Measurements from ENCODE around the gene ZBTB24.

DNA sequence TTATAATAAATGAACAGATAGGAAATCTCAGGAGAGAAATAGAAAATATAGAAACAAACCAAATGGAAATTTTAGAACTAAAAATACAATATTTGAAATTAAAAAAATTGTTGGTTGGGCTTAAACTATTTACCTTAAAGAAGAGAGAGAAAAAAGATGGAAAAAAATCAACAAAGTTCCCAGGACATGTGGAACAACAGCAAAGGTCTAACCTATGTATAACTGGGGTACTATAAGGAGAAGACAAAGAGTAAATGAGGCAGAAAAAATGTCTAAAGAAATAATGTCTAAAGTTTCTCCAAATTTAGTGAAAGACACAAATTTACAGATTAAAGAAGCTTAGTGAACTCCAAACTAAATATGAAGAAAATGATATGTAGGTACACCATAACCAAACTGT lies 41.1 kb upstream of the ZBTB24 start:
- TF ChIP-seq, protein P1, sequence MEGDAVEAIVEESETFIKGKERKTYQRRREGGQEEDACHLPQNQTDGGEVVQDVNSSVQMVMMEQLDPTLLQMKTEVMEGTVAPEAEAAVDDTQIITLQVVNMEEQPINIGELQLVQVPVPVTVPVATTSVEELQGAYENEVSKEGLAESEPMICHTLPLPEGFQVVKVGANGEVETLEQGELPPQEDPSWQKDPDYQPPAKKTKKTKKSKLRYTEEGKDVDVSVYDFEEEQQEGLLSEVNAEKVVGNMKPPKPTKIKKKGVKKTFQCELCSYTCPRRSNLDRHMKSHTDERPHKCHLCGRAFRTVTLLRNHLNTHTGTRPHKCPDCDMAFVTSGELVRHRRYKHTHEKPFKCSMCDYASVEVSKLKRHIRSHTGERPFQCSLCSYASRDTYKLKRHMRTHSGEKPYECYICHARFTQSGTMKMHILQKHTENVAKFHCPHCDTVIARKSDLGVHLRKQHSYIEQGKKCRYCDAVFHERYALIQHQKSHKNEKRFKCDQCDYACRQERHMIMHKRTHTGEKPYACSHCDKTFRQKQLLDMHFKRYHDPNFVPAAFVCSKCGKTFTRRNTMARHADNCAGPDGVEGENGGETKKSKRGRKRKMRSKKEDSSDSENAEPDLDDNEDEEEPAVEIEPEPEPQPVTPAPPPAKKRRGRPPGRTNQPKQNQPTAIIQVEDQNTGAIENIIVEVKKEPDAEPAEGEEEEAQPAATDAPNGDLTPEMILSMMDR (IDR thresholded peaks at IDR 0.05), result no peak
- TF ChIP-seq POLR2A (IDR thresholded peaks at IDR 0.05) (no peak), EP300 (IDR thresholded peaks at IDR 0.05; ENCODE audit: low read depth) (no peak), POLR2AphosphoS5 (IDR thresholded peaks at IDR 0.05) (no peak)

All from transverse colon (tissue), 4 donors.